DMS114 treated with DMSO at 0.1 percent for 48 hours (cell line): Measurements from ENCODE around the gene BRI3BP.
"Not testable (repeated sequence)": the region's sequence is repeated elsewhere in the genome, so short reads cannot be mapped to it uniquely, and the experiment has no call there.

Source experiments
- DNase-seq: peaks from one replicate; lab custom pipeline; 2025; ENCODE audit not compliant: unreplicated experiment; lab: John Stamatoyannopoulos, UW

BRI3BP gene

GRCh38 chr12:125021771-125022170 lies 28.3 kb downstream of the BRI3BP start:
- DNase-seq, result no peak

- no peak for DNase-seq
These were observed 29.6 kb downstream of the BRI3BP start for GRCh38 chr12:125023065-125023464.

GRCh38 chr12:125024949-125025563 lies 31.6 kb downstream of the BRI3BP start:
- DNase-seq, result no peak

GRCh38 chr12:125025606-125026235 lies 32.3 kb downstream of the BRI3BP start:
- DNase-seq, result no peak

GRCh38 chr12:125028106-125028505 lies 34.7 kb downstream of the BRI3BP start:
- no peak for DNase-seq

GRCh38 chr12:125029761-125030358 lies 36.4 kb downstream of the BRI3BP start:
- DNase-seq, result no peak

- not testable (repeated sequence) for DNase-seq
These were observed 38.0 kb downstream of the BRI3BP start for GRCh38 chr12:125031471-125031870.

GRCh38 chr12:125032466-125033152 lies 39.2 kb downstream of the BRI3BP start:
- no peak for DNase-seq

- DNase-seq, result no peak
These were observed 39.8 kb downstream of the BRI3BP start for GRCh38 chr12:125033288-125033687.

GRCh38 chr12:125038976-125039625 lies 45.7 kb downstream of the BRI3BP start:
- no peak for DNase-seq

- no peak for DNase-seq
These were observed 55.6 kb downstream of the BRI3BP start for GRCh38 chr12:125049093-125049458.

GRCh38 chr12:125050446-125050845 lies 57.0 kb downstream of the BRI3BP start:
- no peak for DNase-seq

- DNase-seq, result no peak
These were observed 57.4 kb downstream of the BRI3BP start for GRCh38 chr12:125050868-125051267.

GRCh38 chr12:125053821-125054220 lies 60.4 kb downstream of the BRI3BP start:
- DNase-seq, result no peak

GRCh38 chr12:125055591-125055990 lies 62.1 kb downstream of the BRI3BP start:
- DNase-seq, result no peak

- no peak for DNase-seq
These were observed 62.9 kb downstream of the BRI3BP start for GRCh38 chr12:125056306-125056705.

- no peak for DNase-seq
These were observed 64.3 kb downstream of the BRI3BP start for GRCh38 chr12:125057708-125058107.

GRCh38 chr12:125061229-125061628 lies 67.8 kb downstream of the BRI3BP start:
- no peak for DNase-seq

- not testable (repeated sequence) for DNase-seq
These were observed 70.1 kb downstream of the BRI3BP start for GRCh38 chr12:125063522-125063921.

- DNase-seq, result no peak
These were observed 71.0 kb downstream of the BRI3BP start for GRCh38 chr12:125064492-125064891.
